CD14-positive monocyte (primary cell): ENCODE data around the gene FOXN1. TPM values are rescaled to one million over a fixed set of nuclear protein-coding genes. Genes with fewer than 3 reads are reported as not detected.

Experiments
- DNase-seq, 3 donors: peaks; one replicate each; pipeline ENCODE4 v3.0.0-alpha.2; 2011 to 2022
- H2AFZ ChIP-seq: 2 replicates; pipeline ENCODE4 v1.6.0; 2012; ENCODE audit warnings: mild to moderate bottlenecking, low read depth, low read length, inconsistent platforms; ENCODE audit not compliant: insufficient read depth, poor library complexity, severe bottlenecking
- H3K27ac ChIP-seq, 2 donors: 1 replicate in 1 of 2; 2 replicates in 1 of 2; pipeline ENCODE4 v1.5.1; 2012 to 2013; ENCODE audit warnings: low read length in 2 of 2, control low read depth in 1 of 2, inconsistent platforms in 1 of 2, low read depth in 1 of 2, mild to moderate bottlenecking in 1 of 2
- H3K27me3 ChIP-seq, 2 donors: one replicate each; pipeline versions ENCODE4 v1.6.0 to v1.6.1; 2011 to 2013; ENCODE audit warnings: low read length in 2 of 2; ENCODE audit not compliant: control insufficient read depth in 2 of 2, insufficient read depth in 2 of 2
- H3K36me3 ChIP-seq, 2 donors: replicated peaks in 1 of 2; 1 replicate in 1 of 2; 2 replicates in 1 of 2; pipeline versions ENCODE4 v1.5.1 to v1.6.1; 2012 to 2013; ENCODE audit warnings: low read length in 2 of 2, control low read depth in 1 of 2, inconsistent platforms in 1 of 2, mild to moderate bottlenecking in 1 of 2; ENCODE audit not compliant: insufficient read depth in 2 of 2, control insufficient read depth in 1 of 2
- H3K4me1 ChIP-seq, 2 donors: 1 replicate in 1 of 2; 2 replicates in 1 of 2; pipeline versions ENCODE4 v1.5.1 to v1.6.1; 2012 to 2013; ENCODE audit warnings: low read length in 2 of 2, control low read depth in 1 of 2, inconsistent platforms in 1 of 2, mild to moderate bottlenecking in 1 of 2, moderate library complexity in 1 of 2; ENCODE audit not compliant: insufficient read depth in 2 of 2, control insufficient read depth in 1 of 2
- H3K4me2 ChIP-seq: replicated peaks from 2 replicates; pipeline ENCODE3; 2012; ENCODE audit warnings: low read length, moderate library complexity, mild to moderate bottlenecking; ENCODE audit not compliant: poor library complexity, severe bottlenecking; ENCODE audit errors: extremely low read depth
- H3K4me3 ChIP-seq, 3 experiments: fragments of 200-600 bp in 1 of 3; sonication (generic) in 1 of 3; replicated peaks in 1 of 3; 1 replicate in 2 of 3; 2 replicates in 1 of 3; pipeline ENCODE4 v1.5.1; 2011 to 2013; ENCODE audit warnings: low read length in 3 of 3, mild to moderate bottlenecking in 3 of 3, control low read depth in 2 of 3, low read depth in 2 of 3, inconsistent platforms in 1 of 3, moderate library complexity in 1 of 3
- H3K79me2 ChIP-seq: 2 replicates; pipeline ENCODE4 v1.6.0; 2012; ENCODE audit warnings: mild to moderate bottlenecking, control low read depth, inconsistent platforms, low read length, moderate library complexity; ENCODE audit not compliant: insufficient read depth
- H3K9ac ChIP-seq: 2 replicates; pipeline ENCODE4 v1.6.0; 2017; ENCODE audit warnings: low read length, mild to moderate bottlenecking; ENCODE audit not compliant: insufficient read depth, poor library complexity, severe bottlenecking
- H3K9me3 ChIP-seq, 2 donors: replicated peaks in 1 of 2; 1 replicate in 1 of 2; 2 replicates in 1 of 2; pipeline versions ENCODE4 v1.5.1 to v1.6.1; 2012 to 2013; ENCODE audit warnings: low read length in 2 of 2, control low read depth in 1 of 2; ENCODE audit not compliant: control insufficient read depth in 1 of 2, insufficient read depth in 1 of 2
- H4K20me1 ChIP-seq: 2 replicates; pipeline ENCODE4 v1.6.0; 2012; ENCODE audit warnings: mild to moderate bottlenecking, low read length, control low read depth, moderate library complexity; ENCODE audit not compliant: insufficient read depth
- H3K27ac Mint-ChIP-seq, 7 donors: one replicate each; pipeline ENCODE4 v1.8.0; 2020; ENCODE audit warnings: mild to moderate bottlenecking in 7 of 7, mixed read lengths in 7 of 7, moderate library complexity in 6 of 7, inconsistent platforms in 2 of 7
- H3K27me3 Mint-ChIP-seq, 3 donors: one replicate each; pipeline ENCODE4 v1.8.0; 2021 to 2022; ENCODE audit warnings: low read depth in 3 of 3, mild to moderate bottlenecking in 3 of 3, mixed read lengths in 3 of 3, moderate library complexity in 3 of 3, inconsistent platforms in 1 of 3
- H3K36me3 Mint-ChIP-seq, 2 donors: one replicate each; pipeline ENCODE4 v1.8.0; 2020; ENCODE audit warnings: mixed read lengths in 2 of 2, inconsistent platforms in 1 of 2, mild to moderate bottlenecking in 1 of 2
- H3K4me1 Mint-ChIP-seq: one replicate; pipeline ENCODE4 v1.8.0; 2020; ENCODE audit warnings: mild to moderate bottlenecking, mixed read lengths
- H3K4me3 Mint-ChIP-seq, 2 donors: one replicate each; pipeline ENCODE4 v1.8.0; 2020; ENCODE audit warnings: mild to moderate bottlenecking in 2 of 2, mixed read lengths in 2 of 2, moderate library complexity in 1 of 2
- H3K9me3 Mint-ChIP-seq, 7 donors: one replicate each; pipeline ENCODE4 v1.8.0; 2020 to 2022; ENCODE audit warnings: mixed read lengths in 7 of 7, mild to moderate bottlenecking in 6 of 7, moderate library complexity in 6 of 7, inconsistent platforms in 2 of 7
- WGBS: methylation state at CpG from one replicate; pipeline ENCODE4 v1.1.5; 2013; ENCODE audit warnings: missing lambda C conversion rate; ENCODE audit not compliant: insufficient coverage; 5-methylcytosine and 5-hydroxymethylcytosine counted together
- intact Hi-C, 2 donors: fragments of 100-400 bp; cut with micrococcal nuclease; formaldehyde crosslinking; loops; one replicate each; pipeline versions ENCODE4 v1.15.0 to v1.15.1; 2023
- polyA plus RNA-seq, 3 donors: library from polyadenylated mRNA; depleted of rRNA in 1 of 3; unstranded in 2 of 3; stranded (reverse) in 1 of 3; fragments of 300-500 nt in 2 of 3; fragments of >200 nt in 1 of 3; fragmentation: Illumina TruSeq in 2 of 3; gene quantifications; 1 replicate in 2 of 3; 2 replicates in 1 of 3; pipeline ENCODE4 v1.2.3, GENCODE V29; 2012 to 2021
- TF ChIP-seq, protein P1 (sequence below): fragments of 200-600 bp; IDR thresholded peaks from one replicate; pipeline ENCODE4 v1.8.0; 2022; ENCODE audit warnings: antibody characterized with exemption, mild to moderate bottlenecking

The FOXN1 gene
- polyA plus RNA-seq, 3 donors: not detected

DNA sequence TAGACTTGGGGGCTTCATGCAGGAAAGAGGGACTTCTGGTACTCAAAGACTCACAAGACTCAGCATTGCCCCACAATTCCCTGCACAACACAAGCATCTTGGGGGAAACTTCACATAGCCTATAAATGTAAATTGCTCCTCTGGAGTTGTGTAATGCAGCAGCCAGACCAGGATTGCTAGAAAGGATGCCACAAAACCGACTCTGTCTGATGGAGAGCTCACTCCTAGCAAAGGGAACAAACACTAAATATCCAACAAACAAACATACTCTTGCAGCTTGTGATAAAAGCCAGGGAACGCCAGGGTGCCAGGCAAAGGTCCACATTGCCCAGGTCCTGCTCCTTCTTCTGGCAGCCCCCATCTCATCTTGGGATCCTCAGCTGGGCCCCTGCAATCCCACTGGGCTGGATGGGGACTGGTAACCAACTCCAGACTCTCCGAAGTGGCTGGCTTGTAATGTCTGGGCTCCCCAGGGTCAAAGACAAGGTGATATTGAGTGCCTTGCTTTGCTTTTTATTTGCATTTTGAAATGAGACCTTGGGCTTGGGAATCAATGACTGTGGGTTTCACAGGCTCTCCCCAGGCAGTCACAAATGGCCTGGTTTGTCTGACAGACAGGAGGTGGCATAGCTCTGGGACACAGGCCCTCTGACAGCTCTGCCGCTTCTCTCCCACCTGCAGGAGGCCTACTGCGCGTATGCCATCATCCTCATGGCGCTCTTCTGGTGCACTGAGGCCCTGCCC lies 17.4 kb upstream of the FOXN1 start:
- no peaks in the 10 kb centered on the region for H4K20me1 ChIP-seq
- no peak for DNase-seq
- no peaks in the 10 kb centered on the region for H3K36me3 ChIP-seq
- no peak overlapping the region for H3K4me3 Mint-ChIP-seq
- no peaks in the 10 kb centered on the region for H3K36me3 Mint-ChIP-seq
- TF ChIP-seq, protein P1, sequence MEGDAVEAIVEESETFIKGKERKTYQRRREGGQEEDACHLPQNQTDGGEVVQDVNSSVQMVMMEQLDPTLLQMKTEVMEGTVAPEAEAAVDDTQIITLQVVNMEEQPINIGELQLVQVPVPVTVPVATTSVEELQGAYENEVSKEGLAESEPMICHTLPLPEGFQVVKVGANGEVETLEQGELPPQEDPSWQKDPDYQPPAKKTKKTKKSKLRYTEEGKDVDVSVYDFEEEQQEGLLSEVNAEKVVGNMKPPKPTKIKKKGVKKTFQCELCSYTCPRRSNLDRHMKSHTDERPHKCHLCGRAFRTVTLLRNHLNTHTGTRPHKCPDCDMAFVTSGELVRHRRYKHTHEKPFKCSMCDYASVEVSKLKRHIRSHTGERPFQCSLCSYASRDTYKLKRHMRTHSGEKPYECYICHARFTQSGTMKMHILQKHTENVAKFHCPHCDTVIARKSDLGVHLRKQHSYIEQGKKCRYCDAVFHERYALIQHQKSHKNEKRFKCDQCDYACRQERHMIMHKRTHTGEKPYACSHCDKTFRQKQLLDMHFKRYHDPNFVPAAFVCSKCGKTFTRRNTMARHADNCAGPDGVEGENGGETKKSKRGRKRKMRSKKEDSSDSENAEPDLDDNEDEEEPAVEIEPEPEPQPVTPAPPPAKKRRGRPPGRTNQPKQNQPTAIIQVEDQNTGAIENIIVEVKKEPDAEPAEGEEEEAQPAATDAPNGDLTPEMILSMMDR: no peak
- H3K4me1 Mint-ChIP-seq: peaks cover 16% of the 10 kb centered on the region
- no peak overlapping the region for H2AFZ ChIP-seq
- H3K4me1 ChIP-seq: peaks cover 12 to 17% of the 10 kb centered on the region in 2 donors
- H3K4me2 ChIP-seq: no peak overlapping the region
- no peak overlapping the region for H3K9ac ChIP-seq
- intact Hi-C loops: no loop called here
- H3K27ac Mint-ChIP-seq: no peak overlapping the region
- H3K27ac ChIP-seq: no peak overlapping the region
- H3K27me3 Mint-ChIP-seq: peaks cover 0 to 3% (median 3%) of the 10 kb centered on the region in 3 donors
- H3K9me3 ChIP-seq: no peaks in the 10 kb centered on the region
- WGBS: 96% methylated on average over 3 of the region's 7 CpGs
- no peaks in the 10 kb centered on the region for H3K79me2 ChIP-seq
- H3K4me3 ChIP-seq: no peak overlapping the region
- H3K27me3 ChIP-seq: no peaks in the 10 kb centered on the region
- H3K9me3 Mint-ChIP-seq: peaks cover 0 to 6% (median 2%) of the 10 kb centered on the region in 7 donors

DNA sequence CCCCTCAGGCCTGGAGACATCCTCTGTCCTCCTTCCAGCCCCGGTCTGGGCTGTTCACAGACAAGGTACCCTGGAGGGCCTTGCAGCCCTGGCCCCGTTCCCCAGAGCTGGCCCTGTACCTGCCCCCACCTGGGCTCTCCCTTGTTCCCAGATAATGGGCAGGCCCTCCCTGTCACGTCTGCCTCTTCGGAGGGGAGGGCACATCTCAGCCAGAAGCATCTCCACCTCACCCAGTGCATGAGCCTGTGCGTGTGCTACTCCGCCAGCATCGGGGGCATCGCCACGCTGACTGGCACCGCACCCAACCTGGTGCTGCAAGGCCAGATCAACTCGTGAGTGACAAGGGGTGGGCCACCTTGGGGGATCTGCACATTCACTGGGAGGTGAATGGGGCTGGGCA lies 14.9 kb upstream of the FOXN1 start:
- H3K9me3 ChIP-seq: no peaks in the 10 kb centered on the region
- H3K9me3 Mint-ChIP-seq: peaks cover 0 to 6% (median 2%) of the 10 kb centered on the region in 7 donors
- TF ChIP-seq, protein P1: no peak
- H3K4me1 ChIP-seq: no peaks in the 10 kb centered on the region
- no peaks in the 10 kb centered on the region for H3K79me2 ChIP-seq
- H3K9ac ChIP-seq: no peak overlapping the region
- H3K27me3 ChIP-seq: no peaks in the 10 kb centered on the region
- no peaks in the 10 kb centered on the region for H4K20me1 ChIP-seq
- no peak for DNase-seq
- H3K27ac ChIP-seq: no peak overlapping the region
- H3K4me2 ChIP-seq: no peak overlapping the region
- no peaks in the 10 kb centered on the region for H3K36me3 Mint-ChIP-seq
- intact Hi-C loops: no loop called here
- no peaks in the 10 kb centered on the region for H3K36me3 ChIP-seq
- H3K4me1 Mint-ChIP-seq: no peaks in the 10 kb centered on the region
- peaks cover 0 to 6% (median 3%) of the 10 kb centered on the region in 3 donors for H3K27me3 Mint-ChIP-seq
- H2AFZ ChIP-seq: no peak overlapping the region
- H3K4me3 ChIP-seq: no peak overlapping the region
- no peak overlapping the region for H3K4me3 Mint-ChIP-seq
- 86% methylated on average over 6 of the region's 11 CpGs for WGBS
- H3K27ac Mint-ChIP-seq: no peak overlapping the region
